ENCODE data around the gene SGK2.
"Not testable (repeated sequence)": the region's sequence is repeated elsewhere in the genome, so short reads cannot be mapped to it uniquely, and the experiment has no call there.

The SGK2 gene

DNA sequence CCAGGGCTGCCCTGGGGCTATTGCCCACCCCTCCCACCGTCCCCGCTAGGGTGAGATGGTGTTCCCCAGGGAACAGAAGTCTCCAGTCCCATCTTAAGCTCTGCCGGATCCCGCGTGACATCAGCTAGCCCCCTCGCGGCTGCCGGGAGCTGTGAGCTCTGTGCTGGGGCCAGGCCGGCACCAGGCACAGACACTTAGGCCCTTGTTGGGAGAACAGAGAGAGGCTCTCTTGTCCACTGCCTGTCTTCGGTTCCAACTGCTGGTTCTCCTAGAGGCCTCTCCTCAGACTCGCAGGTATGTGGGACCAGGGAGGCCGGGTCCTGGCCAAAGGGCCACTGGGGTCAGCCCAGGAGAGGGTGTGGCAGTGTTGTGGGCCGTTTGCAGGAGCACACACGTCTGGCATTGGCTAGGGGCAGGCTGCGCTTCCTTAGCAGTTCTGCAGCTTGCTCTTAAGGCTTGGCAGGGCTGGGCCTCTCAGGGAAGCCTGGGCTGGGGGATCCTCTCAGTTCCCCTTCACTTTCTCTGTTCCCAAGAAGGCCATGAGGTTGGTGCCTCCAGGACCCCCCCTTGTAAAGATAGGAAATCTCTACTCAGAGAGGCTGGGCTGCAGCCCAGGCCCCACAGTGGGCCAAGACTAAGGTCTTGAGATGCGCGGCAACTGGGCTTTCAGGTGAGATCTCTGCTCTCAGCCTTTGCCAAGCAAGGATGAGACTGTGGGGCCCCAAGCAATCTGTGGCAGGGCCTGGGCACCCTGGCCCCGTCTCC lies 6.3 kb downstream of the SGK2 start:
- no peak for DNase-seq

DNA sequence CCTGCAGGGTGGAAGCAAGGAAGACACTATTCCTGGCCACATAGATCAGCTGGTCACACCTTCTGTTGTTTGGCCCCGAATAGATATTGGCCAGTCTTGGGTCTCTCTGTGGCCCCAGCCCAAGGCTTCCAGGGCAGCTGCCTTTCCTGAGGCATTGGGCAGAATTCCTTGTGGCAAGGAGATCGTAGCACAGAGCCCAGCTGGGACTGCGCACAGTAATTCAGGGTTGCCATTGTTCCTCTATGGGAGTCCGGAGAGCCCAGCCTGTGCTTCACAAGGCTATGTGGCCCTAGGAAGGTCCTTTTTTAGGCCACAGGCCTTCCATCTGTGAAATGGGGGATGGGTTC lies 6.9 kb downstream of the SGK2 start:
- DNase-seq: no peak

DNA sequence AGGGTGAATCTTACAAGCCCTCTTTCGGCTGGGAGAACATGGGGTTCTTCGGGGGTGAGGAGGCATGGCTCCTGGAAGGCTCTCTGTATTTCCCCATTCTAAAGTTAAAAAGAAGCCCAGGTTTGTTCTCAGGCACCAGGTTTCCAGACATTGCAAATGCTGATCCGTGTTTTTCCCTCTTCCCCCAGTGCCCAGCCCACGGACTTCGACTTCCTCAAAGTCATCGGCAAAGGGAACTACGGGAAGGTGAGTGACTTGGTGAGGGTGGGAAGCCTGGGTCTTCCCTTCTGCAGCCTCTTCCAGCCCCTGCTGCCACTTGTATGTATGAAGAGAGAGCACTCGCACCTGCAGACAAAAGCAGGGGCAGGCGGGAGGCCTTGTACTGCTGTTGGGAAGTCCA lies 8.7 kb downstream of the SGK2 start:
- no peak for DNase-seq

- DNase-seq: no peak
Measured at GRCh38 chr20:43568706-43569105, 9.9 kb downstream of the SGK2 start.

GRCh38 chr20:43569282-43569681 lies 10.5 kb downstream of the SGK2 start:
- DNase-seq: no peak

GRCh38 chr20:43570496-43570895 lies 11.7 kb downstream of the SGK2 start:
- DNase-seq: no peak

GRCh38 chr20:43571310-43571709 lies 12.5 kb downstream of the SGK2 start:
- no peak for DNase-seq

GRCh38 chr20:43571771-43572170 lies 12.9 kb downstream of the SGK2 start:
- no peak for DNase-seq

- DNase-seq: no peak
Measured at GRCh38 chr20:43572891-43573290, 14.1 kb downstream of the SGK2 start.

DNA sequence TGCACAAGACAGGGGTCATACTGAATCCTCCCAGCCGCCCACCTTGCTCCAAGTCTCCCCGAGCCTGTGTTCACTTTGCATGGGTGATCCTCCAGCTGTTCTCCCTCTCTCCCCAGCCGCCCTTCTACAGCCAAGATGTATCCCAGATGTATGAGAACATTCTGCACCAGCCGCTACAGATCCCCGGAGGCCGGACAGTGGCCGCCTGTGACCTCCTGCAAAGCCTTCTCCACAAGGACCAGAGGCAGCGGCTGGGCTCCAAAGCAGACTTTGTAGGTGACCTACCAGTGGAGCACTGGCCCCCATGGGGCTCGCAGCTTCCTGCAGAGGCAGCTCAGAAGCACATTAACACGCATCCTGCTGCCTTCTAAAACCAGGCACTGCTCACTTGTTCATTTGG lies 17.3 kb downstream of the SGK2 start:
- DNase-seq: no peak

DNA sequence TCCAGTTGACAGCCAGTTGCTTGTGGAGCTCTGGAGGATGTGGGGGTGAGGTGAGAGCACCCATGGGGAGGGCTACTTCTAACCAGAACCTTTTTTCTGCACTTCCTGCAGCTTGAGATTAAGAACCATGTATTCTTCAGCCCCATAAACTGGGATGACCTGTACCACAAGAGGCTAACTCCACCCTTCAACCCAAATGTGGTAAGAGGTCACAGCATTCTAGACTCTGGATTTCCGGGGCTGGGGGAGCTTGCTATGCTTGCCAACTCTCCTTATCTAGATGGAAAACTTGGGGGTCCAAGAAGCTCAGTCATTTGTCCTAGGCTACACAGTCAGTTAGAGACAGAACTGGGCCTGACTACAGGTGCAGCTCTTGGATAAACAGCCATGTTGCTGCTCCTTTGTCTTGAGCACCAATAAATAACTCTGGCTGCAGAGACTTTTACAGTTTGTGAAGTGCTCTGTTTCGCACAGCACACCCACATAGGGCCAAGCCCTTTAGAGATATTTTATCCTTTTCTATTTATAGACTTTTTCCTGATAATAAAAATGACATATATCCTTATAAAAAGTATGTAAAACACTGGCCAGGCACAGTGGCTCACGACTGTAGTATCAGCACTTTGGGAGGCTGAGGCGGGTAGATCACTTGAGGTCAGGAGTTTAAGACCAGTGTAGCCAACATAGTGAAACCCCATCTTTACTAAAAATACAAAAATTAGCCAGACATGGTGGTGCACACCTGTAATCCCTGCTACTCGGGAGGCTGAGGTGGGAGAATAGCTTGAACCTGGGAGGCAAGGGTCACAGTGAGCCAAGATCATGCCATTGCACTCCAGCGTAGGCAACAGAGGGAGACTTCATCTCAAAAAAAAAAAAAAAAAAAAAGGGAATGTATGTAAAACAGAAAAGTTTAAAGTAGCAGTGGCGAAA lies 21.3 kb downstream of the SGK2 start:
- DNase-seq: no peak

GRCh38 chr20:43583133-43583864 lies 24.5 kb downstream of the SGK2 start:
- no peak for DNase-seq

DNA sequence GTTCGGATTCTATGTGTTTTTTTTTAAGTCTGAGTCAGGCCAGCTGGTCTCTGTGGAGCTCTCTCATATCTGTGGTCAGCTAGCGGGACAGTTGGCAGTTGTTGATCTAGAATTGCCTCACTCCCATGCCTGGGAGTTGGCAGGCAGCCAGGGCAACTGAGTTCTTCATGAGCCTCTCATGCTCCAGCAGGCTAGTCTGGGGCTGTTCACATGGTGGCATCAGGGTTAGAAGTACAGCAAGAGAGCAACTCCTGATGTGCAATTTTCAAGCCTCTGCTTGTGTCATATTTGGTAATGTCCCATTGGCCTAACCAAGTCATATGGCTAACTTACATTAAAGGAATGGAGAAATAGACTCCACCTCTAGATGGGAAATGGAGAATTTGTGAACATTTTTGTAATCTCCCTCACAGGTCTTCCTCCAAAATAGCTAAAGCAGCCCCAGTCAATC lies 25.2 kb downstream of the SGK2 start:
- no peak for DNase-seq

- no peak for DNase-seq
Measured at GRCh38 chr20:43584448-43585136, 25.8 kb downstream of the SGK2 start.

DNA sequence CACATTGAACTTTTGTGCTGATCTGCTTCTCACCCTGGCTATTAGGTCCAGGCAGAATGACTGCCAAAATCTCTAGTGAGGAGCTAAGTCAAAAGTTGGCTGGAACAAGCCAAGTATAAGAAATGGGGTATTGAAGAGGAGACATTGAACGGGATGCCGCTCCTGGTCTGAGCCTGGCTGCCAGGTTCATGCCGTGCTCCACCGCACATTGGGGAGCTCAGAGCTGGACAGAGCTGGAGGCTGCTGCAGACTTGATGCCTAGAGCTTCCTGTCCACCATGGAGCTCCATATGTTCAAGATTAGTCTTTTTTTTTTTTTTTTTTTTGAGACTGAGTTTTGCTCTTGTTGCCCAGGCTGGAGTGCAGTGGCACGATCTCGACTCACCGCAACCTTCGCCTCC lies 27.8 kb downstream of the SGK2 start:
- DNase-seq: no peak

DNA sequence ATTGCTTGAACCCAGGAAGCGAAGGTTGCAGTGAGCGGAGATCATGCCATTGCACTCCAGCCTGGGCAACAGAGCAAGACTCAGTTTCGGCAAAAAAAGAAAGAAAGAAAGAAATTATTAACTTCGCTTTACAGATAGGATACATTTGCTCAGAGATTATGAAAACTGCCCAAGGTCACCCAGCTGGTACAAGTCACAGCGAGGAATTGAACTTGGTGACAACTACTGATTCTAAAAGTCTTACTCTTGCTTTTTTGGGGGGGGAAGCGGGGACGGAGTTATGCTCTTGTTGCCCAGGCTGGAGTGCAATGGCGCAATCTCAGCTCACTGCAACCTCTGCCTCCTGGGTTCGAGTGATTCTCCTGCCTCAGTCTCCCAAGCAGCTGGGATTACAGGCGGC lies 29.7 kb downstream of the SGK2 start:
- not testable (repeated sequence) for DNase-seq

GRCh38 chr20:43590036-43590391 lies 31.2 kb downstream of the SGK2 start:
- DNase-seq: no peak

- peak; percentile 77 for DNase-seq
Measured at GRCh38 chr20:43590392-43591303, 31.8 kb downstream of the SGK2 start, which contains the start of gene IFT52. IFT52 (plus strand) TSS chr20:43590937; CDS start chr20:43594699, 3,762 bp downstream.

- not testable (repeated sequence) for DNase-seq
Measured at GRCh38 chr20:43601960-43602359, 43.1 kb downstream of the SGK2 start.

- DNase-seq: no peak
Measured at GRCh38 chr20:43603124-43603523, 44.3 kb downstream of the SGK2 start.

DNA sequence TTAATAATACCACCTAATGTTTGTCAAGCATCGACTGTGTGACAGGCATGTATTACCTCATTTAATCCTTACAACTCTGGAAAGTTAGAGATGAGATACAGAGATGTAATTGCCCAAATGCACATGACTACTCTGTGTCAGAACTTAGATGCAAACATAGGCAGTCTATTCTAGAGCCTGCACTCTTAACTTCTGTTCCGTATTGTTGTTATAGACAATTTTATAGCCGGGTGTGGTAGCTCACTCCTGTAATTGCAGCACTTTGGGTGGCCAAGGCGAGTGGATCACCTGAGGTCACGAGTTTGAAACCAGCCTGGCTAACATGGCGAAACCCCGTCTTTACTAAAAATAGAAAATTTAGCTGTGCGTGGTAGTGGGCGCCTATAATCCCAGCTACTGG lies 46.9 kb downstream of the SGK2 start:
- DNase-seq: no peak

DNA sequence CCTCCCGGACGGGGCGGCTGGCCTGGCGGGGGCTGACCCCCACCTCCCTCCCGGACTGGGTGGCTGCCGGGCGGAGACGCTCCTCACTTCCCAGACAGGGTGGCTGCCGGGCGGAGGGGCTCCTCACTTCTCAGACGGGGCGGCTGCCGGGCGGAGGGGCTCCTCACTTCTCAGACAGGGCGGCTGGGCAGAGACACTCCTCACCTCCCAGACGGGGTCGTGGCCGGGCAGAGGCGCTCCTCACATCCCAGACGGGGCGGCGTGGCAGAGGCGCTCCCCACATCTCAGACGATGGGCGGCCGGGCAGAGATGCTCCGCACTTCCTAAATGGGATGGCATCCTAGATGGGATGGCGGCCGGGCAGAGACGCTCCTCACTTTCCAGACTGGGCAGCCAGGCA lies 48.5 kb downstream of the SGK2 start:
- DNase-seq: not testable (repeated sequence)

Measured in activated T-cell treated with anti-CD3 and anti-CD28 coated beads for 4 hours (primary cell).